ENCODE measurements around the gene HNMT.

The HNMT gene

GRCh38 chr2:137997733-137998132 is 33.5 kb downstream of the HNMT start:
- intact Hi-C loops (cut with DNase I), result no loop called here

GRCh38 chr2:137998503-137998902 is 34.2 kb downstream of the HNMT start:
- DNase-seq, result no peak
- intact Hi-C loops (cut with DNase I), result no loop called here

More at GRCh38 chr2:137997733-137998132, 33.5 kb downstream of the HNMT start:
- DNase-seq, result no peak

DNA sequence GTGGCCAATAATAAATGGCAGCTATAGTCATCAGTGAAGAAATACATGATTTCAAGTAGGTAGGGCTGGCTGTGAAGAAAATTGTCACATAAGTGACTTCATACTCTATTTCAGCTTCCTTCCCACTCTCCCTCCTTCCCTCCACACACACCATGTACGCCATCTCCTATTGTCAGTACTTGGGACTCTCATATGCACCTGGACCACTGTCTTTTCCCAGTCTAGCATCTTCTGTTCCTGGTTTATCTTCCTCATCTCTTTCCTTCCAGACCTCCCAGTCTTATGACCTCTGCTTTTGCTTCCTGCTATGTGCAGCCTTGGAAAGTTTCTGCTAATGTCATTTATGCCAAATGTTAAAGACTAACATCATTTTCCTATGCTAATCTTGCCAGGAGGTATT is 35.0 kb downstream of the HNMT start:
- no peak for DNase-seq
- intact Hi-C loops (cut with DNase I), result no loop called here

DNA sequence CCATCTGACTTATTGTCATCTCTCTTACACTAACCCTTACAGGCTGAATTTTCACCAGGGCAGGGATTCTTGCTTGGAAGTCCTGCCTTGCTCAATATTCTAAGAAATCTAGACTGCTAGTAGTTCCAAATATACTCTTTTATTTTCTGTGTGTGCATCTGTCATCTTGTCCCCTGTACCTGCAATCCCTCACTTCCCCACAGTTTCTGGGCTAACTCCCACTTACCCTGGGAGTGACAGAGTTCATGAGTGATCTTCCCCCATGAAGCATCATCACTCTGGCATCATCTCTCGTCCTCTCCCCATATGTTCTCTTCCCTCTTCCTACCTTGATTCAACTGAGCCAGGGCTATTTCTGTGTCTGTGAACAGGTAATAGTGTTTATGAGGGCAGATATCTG is 35.7 kb downstream of the HNMT start:
- intact Hi-C loops (cut with DNase I), result no loop called here

DNA sequence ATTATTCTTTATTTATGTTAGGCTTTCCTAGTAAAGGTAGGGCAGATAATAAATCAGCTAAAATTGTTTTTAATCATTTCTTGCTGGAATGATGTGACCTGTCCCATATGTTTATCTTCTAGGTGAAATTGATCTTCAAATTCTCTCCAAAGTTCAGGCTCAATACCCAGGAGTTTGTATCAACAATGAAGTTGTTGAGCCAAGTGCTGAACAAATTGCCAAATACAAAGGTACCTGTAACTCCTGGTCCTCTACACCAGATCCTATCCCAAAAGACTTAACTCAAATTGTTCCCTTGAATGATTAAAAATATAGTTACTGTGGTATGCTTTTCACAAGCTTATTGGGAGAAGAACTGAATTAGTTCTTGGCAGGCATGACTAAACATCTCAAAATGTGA is 36.5 kb downstream of the HNMT start:
- no peak for DNase-seq
- intact Hi-C loops (cut with DNase I), result no loop called here

More for the DNA sequence above, 35.7 kb downstream of the HNMT start:
- DNase-seq, result no peak

DNA sequence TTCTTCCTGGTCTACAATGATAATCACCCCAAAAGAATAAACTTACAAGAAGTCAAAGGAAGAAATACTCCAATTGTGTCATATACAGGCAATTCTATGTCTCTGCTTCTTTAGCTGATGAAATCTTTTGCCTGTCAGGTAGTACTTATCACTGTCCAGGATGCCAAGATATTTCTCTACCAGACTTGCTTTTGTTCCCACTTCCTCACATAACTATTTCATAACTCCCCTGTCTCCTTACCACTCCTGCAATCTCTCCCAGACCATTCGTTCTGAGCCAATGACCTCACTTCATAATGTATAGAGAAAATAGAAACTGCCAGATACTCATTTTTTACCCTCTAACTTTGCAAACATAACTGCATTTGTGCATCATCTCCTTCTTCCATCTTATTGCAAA is 39.1 kb downstream of the HNMT start:
- no peak for DNase-seq

DNA sequence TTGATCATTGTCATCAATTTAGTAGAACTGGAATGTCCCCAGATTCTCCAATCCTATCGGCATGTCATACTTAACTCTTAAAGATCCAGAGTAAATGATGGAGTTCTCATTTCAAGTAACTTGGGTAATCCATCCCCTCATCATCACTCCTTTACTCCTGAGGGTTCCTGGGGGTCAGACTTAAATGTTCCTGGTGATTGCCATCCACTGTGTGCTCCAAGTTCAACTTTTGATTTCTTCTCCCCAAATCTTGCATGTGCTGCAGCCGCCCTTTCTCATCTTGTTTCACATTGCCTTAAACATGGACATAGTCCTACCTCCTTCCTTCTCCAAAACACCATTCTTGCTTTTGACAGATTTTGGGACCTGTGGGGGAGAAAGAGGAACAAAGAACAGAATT is 43.2 kb downstream of the HNMT start:
- intact Hi-C loops (cut with DNase I), result no loop called here
- DNase-seq, result no peak

More for the DNA sequence above, 39.1 kb downstream of the HNMT start:
- intact Hi-C loops (cut with DNase I), result no loop called here

GRCh38 chr2:138009622-138010021 is 45.3 kb downstream of the HNMT start:
- no peak for DNase-seq
- intact Hi-C loops (cut with DNase I), result no loop called here

DNA sequence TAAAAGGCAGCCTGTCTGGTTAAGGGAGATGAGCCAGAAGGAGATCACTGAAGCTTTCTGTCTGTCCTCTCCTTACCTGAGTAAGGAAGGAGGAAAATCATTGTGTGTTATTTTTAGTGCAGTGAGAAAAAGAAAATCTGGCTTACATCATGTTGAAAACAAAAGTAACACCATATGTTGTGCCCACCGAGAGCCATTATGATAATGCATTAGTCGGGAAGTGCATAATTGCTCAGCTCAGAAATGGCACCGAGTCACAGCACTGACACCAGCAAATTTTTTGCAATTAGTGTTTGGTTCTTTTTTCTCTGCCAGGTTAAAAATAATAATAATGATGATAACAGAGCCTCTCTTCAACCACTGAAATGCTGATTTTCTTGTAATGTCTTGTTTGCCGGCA is 46.6 kb downstream of the HNMT start:
- intact Hi-C loops (cut with DNase I), result no loop called here
- DNase-seq, result no peak

DNA sequence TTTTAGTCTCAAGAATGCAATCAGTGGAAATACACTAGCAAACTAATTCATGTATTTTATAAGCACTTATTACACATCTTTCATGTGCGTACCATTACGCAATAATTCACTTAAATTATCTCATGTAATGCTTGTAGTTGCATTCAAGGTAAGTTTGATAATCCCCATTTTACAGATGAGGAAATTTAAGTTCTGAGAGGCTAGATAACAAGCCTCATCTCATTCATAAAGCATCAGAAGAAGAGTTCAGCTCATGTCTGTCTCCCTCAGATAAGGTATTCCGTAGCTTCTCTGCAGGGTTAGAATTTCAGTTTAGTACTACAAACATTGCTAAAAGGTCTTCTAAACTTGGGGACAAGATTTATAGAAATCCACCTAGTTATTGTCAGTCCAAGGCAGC is 47.8 kb downstream of the HNMT start:
- DNase-seq, result no peak
- intact Hi-C loops (cut with DNase I), result no loop called here

DNA sequence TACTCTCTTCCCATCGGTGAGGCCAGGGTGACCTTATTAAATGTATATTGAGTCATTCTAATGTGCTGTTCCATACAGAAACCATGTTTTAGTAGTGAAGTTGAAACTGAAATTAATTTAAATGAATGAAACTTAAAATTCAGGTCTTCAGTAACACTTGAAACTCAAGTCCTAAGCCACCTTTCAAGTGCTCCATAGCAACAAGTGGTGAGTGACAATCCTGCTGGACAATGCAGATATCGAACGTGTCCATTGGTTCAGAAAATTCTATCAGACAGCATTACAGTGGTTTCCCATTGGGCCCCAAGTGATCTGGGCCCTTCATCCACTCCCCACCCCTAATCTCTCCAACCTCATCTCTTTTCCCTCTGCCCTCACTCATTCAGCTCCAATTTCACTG is 48.7 kb downstream of the HNMT start:
- DNase-seq, result no peak
- intact Hi-C loops (cut with DNase I), result no loop called here

DNA sequence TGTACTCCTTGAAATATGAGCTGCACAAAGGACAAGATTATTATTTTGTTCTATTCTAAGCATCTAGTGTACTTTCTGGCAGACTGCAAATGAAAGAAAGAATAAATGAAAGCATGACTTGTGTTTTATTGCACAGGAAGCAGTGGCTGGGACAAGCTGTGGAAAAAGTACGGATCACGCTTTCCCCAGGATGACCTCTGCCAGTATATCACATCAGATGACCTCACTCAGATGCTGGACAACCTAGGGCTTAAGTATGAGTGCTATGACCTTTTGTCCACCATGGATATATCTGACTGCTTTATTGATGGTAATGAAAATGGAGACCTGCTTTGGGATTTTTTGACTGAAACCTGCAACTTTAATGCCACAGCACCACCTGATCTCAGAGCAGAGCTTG is 49.4 kb downstream of the HNMT start:
- no peak for DNase-seq
- intact Hi-C loops (cut with DNase I), result no loop called here

DNA sequence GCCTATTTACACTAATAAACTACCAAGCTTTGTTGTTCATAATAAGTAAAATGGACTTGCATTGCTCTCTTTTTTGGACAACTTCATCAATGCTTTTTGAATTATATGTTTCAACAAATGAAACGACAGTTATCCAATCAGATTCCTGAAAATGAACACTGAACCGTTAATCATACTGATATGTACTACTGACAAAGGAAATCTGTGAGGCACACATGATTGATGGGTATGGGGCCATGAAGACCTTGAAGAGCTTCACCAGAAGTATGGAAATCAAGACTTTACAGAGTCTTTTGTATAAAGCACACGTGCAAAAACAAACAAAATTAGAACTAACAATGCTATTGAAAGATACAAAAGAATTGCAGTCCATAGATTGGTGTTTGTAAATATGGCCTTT is 51.2 kb downstream of the HNMT start:
- no peak for DNase-seq
- intact Hi-C loops (cut with DNase I), result no loop called here

GRCh38 chr2:138016351-138017087 is 52.2 kb downstream of the HNMT start:
- DNase-seq, result no peak
- intact Hi-C loops (cut with DNase I), result no loop called here

GRCh38 chr2:138017824-138018223 is 53.6 kb downstream of the HNMT start:
- intact Hi-C loops (cut with DNase I), result no loop called here
- no peak for DNase-seq

GRCh38 chr2:138018866-138019688 is 54.8 kb downstream of the HNMT start:
- DNase-seq, result no peak
- intact Hi-C loops (cut with DNase I), result no loop called here

DNA sequence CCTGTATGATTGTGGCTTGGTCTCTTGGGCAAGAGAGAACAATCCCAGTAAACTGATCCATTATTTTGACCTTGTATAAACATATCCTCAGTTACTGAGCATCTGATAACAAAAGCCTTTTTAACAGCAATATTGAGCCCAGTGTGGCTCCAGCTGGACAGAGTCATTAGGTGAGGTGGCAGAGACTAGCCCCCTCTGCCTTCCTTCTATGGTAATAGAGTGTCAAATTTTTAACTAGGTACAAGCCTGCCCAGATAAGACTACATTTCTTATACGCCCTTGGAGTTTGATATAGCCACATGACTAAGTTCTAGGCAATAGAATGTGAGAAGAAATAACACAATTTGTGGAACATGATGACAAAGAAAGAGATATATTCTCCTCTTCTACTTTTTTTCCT is 56.2 kb downstream of the HNMT start:
- intact Hi-C loops (cut with DNase I), result no loop called here
- DNase-seq, result no peak

DNA sequence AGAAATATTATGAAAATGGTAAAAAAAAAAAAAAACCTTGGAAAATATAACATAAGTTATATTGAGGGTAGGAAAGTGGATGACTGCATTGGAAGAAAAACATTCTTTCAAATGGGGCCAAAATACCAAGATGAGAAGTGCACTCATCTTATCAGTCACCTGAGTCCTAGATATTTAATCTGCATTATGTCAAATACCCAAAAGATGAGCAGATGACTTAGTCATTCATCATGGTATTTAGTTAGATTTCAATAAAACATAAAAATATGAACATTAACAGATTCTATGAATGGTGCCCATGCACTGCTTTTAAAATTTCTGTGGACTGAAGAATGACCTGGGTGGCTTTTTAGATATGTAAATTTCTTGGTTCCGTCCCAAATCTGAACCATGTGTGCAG is 56.9 kb downstream of the HNMT start:
- intact Hi-C loops (cut with DNase I), result no loop called here
- DNase-seq, result no peak

DNA sequence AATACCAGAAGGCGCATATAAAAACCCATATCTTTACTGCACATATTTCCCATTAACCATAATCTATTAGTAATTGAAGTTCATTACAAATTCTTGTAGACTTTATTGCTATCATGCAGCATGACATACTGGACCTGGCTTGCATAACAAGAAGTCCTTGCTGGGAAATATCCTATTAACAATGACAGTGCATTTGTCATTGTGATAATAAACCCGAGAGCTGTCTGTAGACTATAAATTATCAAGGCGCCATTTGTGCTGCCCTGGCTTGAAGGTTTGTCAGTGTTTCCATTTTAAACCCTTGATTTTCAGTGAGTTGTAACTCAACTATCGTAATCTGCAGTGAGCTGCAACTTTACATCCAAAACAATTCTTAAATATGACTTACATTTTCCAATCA is 59.0 kb downstream of the HNMT start:
- no peak for DNase-seq
- intact Hi-C loops (cut with DNase I), result no loop called here

- no peak for DNase-seq
- intact Hi-C loops (cut with DNase I), result no loop called here
Measured at GRCh38 chr2:138023976-138024375, 59.7 kb downstream of the HNMT start.
